GM06990 (cell line): ENCODE results near the gene ANO8.

Source experiments
- DNase-seq: peaks from one replicate; pipeline ENCODE4 v3.0.0-alpha.2; 2011; ENCODE audit not compliant: insufficient read length; ENCODE audit errors: extremely low read depth
- H3K27me3 ChIP-seq: replicated peaks from 2 replicates; pipeline ENCODE4 v1.6.0; 2011; ENCODE audit warnings: low read length; ENCODE audit not compliant: control insufficient read depth, insufficient read depth
- H3K36me3 ChIP-seq: 2 replicates; pipeline ENCODE4 v1.5.1; 2011; ENCODE audit warnings: low read length; ENCODE audit not compliant: control insufficient read depth, insufficient read depth
- H3K4me3 ChIP-seq: replicated peaks from 2 replicates; pipeline ENCODE4 v1.5.1; 2011; ENCODE audit warnings: low read depth, mild to moderate bottlenecking, control low read depth, low read length
- CTCF ChIP-seq: IDR thresholded peaks from 2 replicates; pipeline ENCODE4 v1.5.1; 2011; ENCODE audit warnings: low read length, control low read depth, mild to moderate bottlenecking, inconsistent platforms; ENCODE audit not compliant: insufficient read depth, poor library complexity, severe bottlenecking

Gene ANO8

GRCh38 chr19:17330262-17331044 lies 4.2 kb downstream of the ANO8 start:
- Histone ChIP-seq H3K4me3 (no peak overlapping the region), H3K36me3 (no peaks in the 10 kb centered on the region), H3K27me3 (no peaks in the 10 kb centered on the region; the same call in 1 of the 2 replicates)
- DNase-seq = no peak
- TF ChIP-seq CTCF = no peak

GRCh38 chr19:17329366-17330261 lies 5.0 kb downstream of the ANO8 start:
- H3K4me3 ChIP-seq = no peak overlapping the region
- TF ChIP-seq CTCF = no peak

DNA sequence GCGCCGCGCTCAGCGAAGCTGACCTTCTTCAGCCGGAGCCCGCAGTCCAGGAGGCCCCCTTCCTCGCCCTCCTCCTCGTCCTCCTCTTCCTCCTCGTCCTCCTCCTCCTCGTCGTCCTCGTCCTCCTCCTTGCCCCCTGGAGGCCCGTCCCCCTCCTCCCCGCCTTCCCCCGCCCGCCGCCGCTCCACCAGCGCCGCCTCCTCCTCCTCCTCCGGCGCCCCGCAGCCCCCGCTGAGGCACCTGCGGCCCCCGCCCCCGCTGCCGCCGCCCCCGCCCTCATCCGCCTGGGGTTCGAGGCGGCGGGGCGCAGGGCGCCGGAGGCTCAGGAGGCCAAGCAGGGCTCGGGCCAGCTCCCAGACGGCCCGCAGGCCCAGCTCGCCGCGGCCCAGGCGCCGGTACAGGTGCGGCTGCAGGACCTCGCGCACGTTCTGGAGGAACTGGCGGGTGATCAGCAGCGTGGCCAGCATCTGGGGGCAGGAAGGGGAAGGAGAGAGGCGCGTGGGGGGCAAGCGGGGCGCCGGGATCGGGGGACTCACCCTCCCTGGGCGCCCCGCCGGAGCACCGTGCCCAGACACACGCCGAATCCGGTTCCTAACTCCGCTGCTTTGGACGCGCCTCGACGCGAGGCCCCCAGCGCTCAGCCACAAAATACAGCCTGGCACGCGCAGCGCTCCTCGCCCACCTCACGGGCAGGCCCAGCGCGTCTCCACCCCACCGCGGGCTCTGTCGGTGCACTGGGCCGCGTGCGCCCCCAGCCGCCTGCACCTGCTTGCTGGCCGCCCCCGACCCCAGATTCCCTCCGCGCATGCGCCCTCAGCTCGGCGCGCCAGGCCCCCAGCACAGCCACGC lies 5.9 kb downstream of the ANO8 start:
- Histone ChIP-seq H3K4me3 (peak overlapping the region; percentile 35), H3K36me3 (no peaks in the 10 kb centered on the region)
- DNase-seq = no peak

More at GRCh38 chr19:17329366-17330261, 5.0 kb downstream of the ANO8 start:
- Histone ChIP-seq H3K27me3 (no peaks in the 10 kb centered on the region; the same call in 1 of the 2 replicates), H3K36me3 (no peaks in the 10 kb centered on the region)
- DNase-seq = no peak

DNA sequence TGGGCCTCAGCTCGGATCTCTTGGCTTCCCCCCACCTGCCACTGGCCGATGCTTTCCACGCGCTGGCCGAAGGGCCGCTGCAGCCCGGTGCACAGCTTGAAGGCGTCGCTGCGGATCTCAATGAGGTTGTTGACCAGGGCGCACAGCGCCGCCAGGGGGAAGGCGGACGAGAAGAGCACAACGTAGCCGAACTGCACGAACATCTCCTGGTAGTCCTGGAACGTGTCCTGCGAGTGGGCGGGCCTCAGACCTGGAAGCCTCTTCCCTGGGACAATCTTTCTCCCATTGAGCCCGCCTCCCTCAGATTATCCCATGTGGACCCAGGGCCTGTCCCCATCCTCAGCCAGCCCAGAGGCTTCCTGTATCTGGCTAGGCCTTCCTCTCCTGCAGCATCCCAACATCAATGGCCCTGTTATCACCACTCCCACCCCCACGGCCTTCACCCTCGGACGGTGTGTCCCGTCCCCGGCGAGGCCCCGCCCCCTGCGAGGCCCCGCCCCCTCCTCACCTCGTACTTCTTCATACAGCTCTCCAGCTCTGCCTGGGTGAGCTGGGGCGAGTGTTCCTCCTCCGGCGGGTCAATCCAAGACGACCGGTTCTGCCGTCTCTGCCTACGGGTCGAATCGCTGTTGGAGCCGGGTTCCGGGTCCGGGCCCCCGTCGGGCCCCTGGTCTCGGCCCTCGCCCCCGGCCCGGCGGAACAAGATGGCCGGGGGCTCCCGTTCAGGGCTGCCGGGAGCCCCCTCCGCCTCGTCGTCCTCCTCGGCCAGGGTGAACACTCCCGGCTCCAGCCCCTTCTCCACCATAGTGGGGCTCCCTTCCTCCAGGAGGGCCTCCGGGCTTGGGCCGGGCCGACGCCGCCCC lies 6.8 kb downstream of the ANO8 start:
- no peak for DNase-seq
- TF ChIP-seq CTCF = no peak
- Histone ChIP-seq H3K27me3 (no peaks in the 10 kb centered on the region; the same call in 1 of the 2 replicates), H3K4me3 (peak overlapping the region; percentile 35), H3K36me3 (no peaks in the 10 kb centered on the region)

More for the DNA sequence above, 5.9 kb downstream of the ANO8 start:
- H3K27me3 ChIP-seq = no peaks in the 10 kb centered on the region; the same call in 1 of the 2 replicates
- no peak for TF ChIP-seq CTCF
